GM12872 (cell line): ENCODE results near the gene UTS2B.

Source experiments
- TF ChIP-seq, protein P1 (sequence below): IDR thresholded peaks from 3 replicates; pipeline ENCODE4 v1.5.1; 2011; ENCODE audit warnings: low read depth, mild to moderate bottlenecking, low read length, moderate library complexity; ENCODE audit not compliant: insufficient read depth

UTS2B gene

DNA sequence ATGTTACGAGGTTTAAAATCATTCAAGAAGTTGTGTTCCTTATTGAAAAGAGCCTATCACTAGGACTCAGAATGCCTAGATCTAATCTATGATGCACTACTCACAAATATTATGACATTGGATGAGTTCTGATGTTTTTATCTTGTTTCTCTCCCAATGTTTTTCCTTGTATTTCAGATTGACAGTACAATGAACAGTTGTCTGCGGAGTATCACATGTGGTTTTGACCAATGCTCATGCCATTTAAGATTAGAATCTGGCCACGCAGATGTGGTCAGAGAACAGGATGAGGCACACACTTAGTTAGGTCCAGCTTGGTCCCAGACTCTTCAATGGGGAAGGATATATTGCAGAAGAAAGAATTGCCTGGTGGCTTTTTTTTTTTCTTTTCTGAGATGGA is 26.7 kb downstream of the UTS2B start:
- TF ChIP-seq, protein P1, sequence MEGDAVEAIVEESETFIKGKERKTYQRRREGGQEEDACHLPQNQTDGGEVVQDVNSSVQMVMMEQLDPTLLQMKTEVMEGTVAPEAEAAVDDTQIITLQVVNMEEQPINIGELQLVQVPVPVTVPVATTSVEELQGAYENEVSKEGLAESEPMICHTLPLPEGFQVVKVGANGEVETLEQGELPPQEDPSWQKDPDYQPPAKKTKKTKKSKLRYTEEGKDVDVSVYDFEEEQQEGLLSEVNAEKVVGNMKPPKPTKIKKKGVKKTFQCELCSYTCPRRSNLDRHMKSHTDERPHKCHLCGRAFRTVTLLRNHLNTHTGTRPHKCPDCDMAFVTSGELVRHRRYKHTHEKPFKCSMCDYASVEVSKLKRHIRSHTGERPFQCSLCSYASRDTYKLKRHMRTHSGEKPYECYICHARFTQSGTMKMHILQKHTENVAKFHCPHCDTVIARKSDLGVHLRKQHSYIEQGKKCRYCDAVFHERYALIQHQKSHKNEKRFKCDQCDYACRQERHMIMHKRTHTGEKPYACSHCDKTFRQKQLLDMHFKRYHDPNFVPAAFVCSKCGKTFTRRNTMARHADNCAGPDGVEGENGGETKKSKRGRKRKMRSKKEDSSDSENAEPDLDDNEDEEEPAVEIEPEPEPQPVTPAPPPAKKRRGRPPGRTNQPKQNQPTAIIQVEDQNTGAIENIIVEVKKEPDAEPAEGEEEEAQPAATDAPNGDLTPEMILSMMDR, result no peak

DNA sequence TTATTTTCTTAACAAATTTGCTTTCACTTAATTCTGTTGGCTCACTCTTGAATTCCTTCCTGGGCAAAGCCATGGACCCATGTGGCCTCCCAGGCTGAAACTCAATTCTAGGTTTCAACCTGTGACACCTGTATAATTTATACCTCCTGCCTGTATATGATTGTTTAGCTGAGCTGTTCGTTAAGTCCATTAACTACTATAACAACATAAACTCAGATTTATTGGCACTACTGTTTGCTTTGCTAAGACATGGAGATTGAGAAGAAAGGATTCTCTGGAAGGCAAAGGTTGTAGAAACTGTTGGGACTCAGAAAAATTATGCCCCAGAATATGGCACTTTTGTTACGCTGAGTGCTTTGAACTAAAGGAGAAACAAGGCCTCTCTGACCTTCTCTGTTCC is 27.9 kb downstream of the UTS2B start:
- TF ChIP-seq, protein P1, result no peak

DNA sequence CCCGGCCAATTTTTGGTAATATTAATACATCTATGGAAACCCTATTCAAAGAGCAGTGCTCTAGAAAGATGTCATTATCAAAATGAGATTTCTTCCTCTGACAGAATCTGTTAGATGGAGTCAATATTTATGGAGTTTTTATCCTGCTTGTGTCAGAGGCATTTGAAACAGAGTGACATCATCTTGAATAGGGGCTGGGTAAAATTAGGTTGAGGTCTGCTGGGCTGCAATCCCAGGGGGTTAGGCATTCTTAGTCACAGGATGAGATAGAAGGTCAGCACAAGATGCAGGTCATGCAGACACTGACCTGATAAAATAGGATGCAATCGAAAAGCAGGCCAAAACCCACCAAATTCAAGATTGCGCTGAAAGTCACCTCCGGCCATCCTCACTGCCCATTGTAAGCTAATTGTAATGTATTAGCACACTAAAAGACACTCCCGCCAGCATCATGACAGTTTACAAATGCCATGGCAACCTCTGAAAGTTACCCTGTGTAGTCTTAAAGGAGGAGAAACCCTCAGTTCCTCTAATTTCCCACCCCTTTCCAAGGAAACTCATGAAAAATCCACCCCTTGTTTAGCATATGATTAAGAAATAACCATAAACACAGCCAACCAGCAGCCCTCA is 28.4 kb downstream of the UTS2B start:
- TF ChIP-seq, protein P1, result no peak

DNA sequence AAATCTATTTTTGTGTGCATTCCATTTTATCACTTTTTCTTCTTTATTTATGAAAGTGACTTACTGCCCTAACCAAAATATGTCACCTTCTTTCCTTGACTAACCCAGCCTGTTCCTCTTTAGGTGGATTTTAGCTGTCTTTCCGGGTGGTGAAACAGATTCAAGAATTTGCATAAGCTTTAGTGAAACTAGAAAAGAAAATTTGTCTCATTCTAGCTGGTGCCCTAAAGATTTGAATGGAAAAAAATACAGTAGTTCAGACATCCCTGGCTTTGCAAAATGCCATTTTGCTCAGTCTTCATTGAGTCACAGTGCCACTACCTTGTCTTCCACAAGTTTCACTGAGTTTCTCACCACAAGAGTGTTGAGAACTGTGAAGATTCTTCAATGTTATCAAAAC is 29.3 kb downstream of the UTS2B start:
- TF ChIP-seq, protein P1, result no peak

DNA sequence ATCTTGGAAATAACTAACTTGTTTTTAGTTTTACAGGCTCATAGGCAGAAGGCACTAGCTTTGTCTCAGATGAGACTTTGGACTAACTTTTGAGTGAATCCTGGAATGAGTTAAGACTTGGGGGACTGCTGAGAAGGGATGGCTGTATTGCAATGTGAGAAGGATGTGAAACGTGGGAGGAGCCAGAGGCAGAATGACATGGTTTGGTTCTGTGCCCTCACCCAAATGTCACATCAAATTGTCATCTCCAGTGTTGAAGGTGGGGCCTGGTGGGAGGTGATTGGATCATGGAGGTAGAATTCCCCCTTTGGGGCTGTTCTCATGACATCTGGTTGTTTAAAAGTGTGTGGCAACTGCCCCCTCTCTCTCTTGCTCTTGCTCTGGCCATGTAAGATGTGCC is 29.9 kb downstream of the UTS2B start:
- TF ChIP-seq, protein P1, result no peak

DNA sequence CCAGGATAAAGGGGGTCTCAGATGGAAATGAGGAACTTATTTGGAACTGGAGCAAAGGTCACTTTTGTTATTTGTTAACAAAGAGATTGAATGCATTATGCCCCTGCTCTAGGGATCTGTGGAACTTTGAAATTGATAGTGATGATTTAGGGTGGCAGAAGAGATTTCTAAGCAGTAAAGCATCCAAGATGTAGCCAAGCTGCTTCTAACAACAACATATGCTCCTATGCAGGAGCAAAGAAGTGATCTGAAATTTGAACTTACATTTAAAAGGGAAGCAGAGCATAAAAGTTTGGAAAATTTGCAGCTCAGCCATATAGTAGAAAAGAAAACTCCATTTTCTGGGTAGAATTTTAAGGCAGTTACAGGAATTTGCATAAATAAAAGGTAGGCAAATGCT is 31.5 kb downstream of the UTS2B start:
- TF ChIP-seq, protein P1, result no peak

DNA sequence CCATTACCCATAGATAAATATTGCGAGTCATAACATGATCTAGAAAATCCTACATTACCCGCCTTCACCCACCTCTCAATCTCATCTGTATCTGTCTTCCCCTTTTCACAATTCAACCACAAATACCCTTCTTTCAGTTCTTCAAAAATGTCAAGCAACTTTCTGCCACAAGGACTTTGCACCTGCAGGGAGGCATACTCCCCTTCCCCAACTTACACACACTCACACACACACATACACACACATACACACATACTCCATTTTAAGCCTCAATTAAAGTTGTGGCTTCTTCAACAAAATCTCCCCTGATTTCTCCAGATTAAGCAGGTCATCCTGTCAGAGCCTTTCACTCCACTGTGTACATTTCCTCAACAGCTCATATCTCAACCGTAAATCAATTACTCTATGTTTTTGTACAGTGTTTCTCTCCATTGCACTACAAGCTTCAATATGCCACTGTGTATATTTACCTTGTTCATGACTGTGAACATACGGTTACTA is 34.2 kb downstream of the UTS2B start:
- TF ChIP-seq, protein P1, result no peak
